Measurements from ENCODE around the gene MSH3.

MSH3 gene

DNA sequence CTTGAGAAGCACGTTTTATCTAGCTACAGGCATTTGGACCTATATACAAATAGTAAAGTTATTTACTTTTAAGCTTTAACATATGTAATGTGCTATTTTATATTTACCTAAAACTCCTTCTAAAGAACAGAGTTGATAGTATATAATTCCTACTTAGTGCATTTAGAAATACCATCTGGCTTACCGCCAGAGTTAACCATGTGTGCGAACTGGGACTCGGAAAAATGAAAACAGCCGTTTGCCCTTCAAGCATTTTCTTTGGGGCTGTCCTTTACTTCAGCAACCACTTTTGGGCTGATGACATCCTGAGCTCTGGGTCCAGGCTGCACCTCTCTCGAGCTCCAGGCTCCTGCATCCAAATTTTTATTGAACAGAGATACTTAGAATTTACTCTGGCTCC lies 22.3 kb downstream of the MSH3 start:
- Histone ChIP-seq H3K4me3 (ENCODE audit: low read depth in 1 of 2, low read length in 2 of 2) (no peak overlapping the region), H3K27ac (ENCODE audit: low read depth, low read length) (no peak overlapping the region), H3K36me3 (ENCODE audit: control insufficient read depth in 1 of 2, insufficient read depth in 2 of 2, low read length in 2 of 2) (peaks cover 19 to 53% of the 10 kb centered on the region in 2 donors), H3K9ac (ENCODE audit: low read depth in 1 of 2, low read length in 2 of 2) (no peak overlapping the region), H3K4me1 (ENCODE audit: control insufficient read depth in 1 of 2, insufficient read depth in 2 of 2, low read length in 2 of 2) (no peaks in the 10 kb centered on the region), H3K27me3 (ENCODE audit: control insufficient read depth in 1 of 2, insufficient read depth in 2 of 2, low read length in 2 of 2) (no peaks in the 10 kb centered on the region), H3K9me3 (ENCODE audit: control insufficient read depth in 1 of 2, low read length in 2 of 2) (no peaks in the 10 kb centered on the region)

- Histone ChIP-seq H3K4me3 (ENCODE audit: low read depth in 1 of 2, low read length in 2 of 2) (no peak overlapping the region), H3K27ac (ENCODE audit: low read depth, low read length) (no peak overlapping the region), H3K27me3 (ENCODE audit: control insufficient read depth in 1 of 2, insufficient read depth in 2 of 2, low read length in 2 of 2) (no peaks in the 10 kb centered on the region), H3K36me3 (ENCODE audit: control insufficient read depth in 1 of 2, insufficient read depth in 2 of 2, low read length in 2 of 2) (peaks cover 0 to 12% of the 10 kb centered on the region in 2 donors), H3K9me3 (ENCODE audit: control insufficient read depth in 1 of 2, low read length in 2 of 2) (no peaks in the 10 kb centered on the region), H3K9ac (ENCODE audit: low read depth in 1 of 2, low read length in 2 of 2) (no peak overlapping the region), H3K4me1 (ENCODE audit: control insufficient read depth in 1 of 2, insufficient read depth in 2 of 2, low read length in 2 of 2) (no peaks in the 10 kb centered on the region)
These were observed 32.3 kb downstream of the MSH3 start for GRCh38 chr5:80686757-80687156.

DNA sequence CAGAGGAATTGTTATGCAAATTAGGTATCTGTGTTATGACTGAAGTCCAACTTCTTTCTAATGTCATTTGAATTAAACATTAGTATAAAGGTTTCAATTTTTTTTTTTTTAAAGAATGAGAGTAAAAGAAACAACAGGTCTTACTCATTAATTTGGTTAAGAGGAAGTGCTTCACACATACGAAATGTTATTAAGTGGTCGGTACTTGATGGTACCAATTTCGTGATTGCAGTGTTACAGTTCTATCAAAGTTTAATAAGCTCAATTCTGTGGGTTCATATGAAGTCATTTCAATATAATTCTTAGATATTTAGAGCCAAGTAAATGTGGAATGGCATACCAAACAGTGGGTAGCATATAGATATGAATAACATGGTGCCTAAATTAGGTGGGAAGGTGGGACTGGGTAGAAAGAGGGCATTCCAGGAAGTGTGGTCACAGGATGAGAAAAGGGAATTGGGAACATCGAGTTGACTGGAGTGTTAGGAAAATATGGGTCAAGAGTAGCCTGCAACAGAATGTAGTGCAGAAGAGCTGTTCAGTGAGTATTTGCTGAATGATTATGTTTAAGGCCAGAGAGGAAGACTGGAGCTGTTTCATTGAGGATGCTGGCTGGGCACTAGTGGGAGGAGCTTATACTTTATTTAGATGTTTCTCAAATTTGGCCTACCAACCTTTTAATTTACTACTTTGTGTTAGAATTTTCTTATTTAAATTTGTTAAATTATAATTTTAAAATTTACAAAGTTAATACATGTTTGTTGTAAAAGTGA lies 34.4 kb downstream of the MSH3 start:
- H3K4me3 ChIP-seq (ENCODE audit: low read depth in 1 of 2, low read length in 2 of 2) = no peak overlapping the region
- H3K9ac ChIP-seq (ENCODE audit: low read depth in 1 of 2, low read length in 2 of 2) = no peak overlapping the region
- H3K27me3 ChIP-seq (ENCODE audit: control insufficient read depth in 1 of 2, insufficient read depth in 2 of 2, low read length in 2 of 2) = no peaks in the 10 kb centered on the region
- H3K27ac ChIP-seq (ENCODE audit: low read depth, low read length) = no peak overlapping the region
- H3K9me3 ChIP-seq (ENCODE audit: control insufficient read depth in 1 of 2, low read length in 2 of 2) = no peaks in the 10 kb centered on the region
- peaks cover 0 to 7% of the 10 kb centered on the region in 2 donors for H3K36me3 ChIP-seq (ENCODE audit: control insufficient read depth in 1 of 2, insufficient read depth in 2 of 2, low read length in 2 of 2)
- no peaks in the 10 kb centered on the region for H3K4me1 ChIP-seq (ENCODE audit: control insufficient read depth in 1 of 2, insufficient read depth in 2 of 2, low read length in 2 of 2)

DNA sequence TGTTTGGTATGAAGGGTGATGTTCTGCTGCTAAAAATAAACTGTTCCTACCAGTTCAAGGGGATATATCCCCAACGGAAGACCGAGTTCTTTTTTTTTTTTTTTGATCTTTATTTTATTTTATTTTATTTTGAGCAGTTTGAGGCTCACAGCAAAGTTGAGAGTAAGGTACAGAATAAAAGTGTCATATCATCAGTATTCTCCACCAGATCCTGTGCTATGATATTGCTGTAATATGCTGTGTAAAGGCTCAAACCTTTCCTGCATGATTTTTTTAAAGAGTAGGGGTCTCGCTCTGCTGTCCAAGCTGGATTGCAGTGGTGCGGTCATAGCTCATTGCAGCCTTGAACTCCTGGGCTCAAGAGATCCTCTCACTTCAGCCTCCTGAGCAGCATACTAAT lies 35.2 kb downstream of the MSH3 start:
- H3K27me3 ChIP-seq (ENCODE audit: control insufficient read depth in 1 of 2, insufficient read depth in 2 of 2, low read length in 2 of 2) = no peaks in the 10 kb centered on the region
- no peak overlapping the region for H3K9ac ChIP-seq (ENCODE audit: low read depth in 1 of 2, low read length in 2 of 2)
- H3K4me1 ChIP-seq (ENCODE audit: control insufficient read depth in 1 of 2, insufficient read depth in 2 of 2, low read length in 2 of 2) = no peaks in the 10 kb centered on the region
- no peak overlapping the region for H3K27ac ChIP-seq (ENCODE audit: low read depth, low read length)
- H3K4me3 ChIP-seq (ENCODE audit: low read depth in 1 of 2, low read length in 2 of 2) = no peak overlapping the region
- no peaks in the 10 kb centered on the region for H3K9me3 ChIP-seq (ENCODE audit: control insufficient read depth in 1 of 2, low read length in 2 of 2)
- peaks cover 0 to 7% of the 10 kb centered on the region in 2 donors for H3K36me3 ChIP-seq (ENCODE audit: control insufficient read depth in 1 of 2, insufficient read depth in 2 of 2, low read length in 2 of 2)

DNA sequence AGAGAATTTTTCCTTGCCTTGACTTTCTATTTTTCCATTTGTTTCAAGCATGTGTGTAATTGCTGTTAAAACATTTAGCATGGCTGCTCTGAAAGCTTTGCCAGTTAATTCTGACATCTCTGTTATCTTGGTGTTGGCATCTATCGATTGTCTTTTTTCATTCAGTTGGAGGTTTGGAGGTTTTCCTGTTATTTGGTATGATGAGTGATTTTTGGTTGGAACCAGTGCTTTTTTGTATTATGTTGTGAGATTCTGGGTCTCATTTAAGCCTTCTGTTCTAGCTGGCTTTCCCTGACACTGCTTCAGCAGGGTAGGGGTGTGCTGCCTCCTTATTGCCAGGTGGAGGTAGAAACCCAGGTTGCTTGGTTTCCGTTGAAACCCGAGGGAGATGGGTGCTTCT lies 41.2 kb downstream of the MSH3 start:
- Histone ChIP-seq H3K4me3 (ENCODE audit: low read depth in 1 of 2, low read length in 2 of 2) (no peak overlapping the region), H3K36me3 (ENCODE audit: control insufficient read depth in 1 of 2, insufficient read depth in 2 of 2, low read length in 2 of 2) (no peaks in the 10 kb centered on the region), H3K9ac (ENCODE audit: low read depth in 1 of 2, low read length in 2 of 2) (no peak overlapping the region), H3K27ac (ENCODE audit: low read depth, low read length) (no peak overlapping the region), H3K4me1 (ENCODE audit: control insufficient read depth in 1 of 2, insufficient read depth in 2 of 2, low read length in 2 of 2) (no peaks in the 10 kb centered on the region), H3K27me3 (ENCODE audit: control insufficient read depth in 1 of 2, insufficient read depth in 2 of 2, low read length in 2 of 2) (no peaks in the 10 kb centered on the region), H3K9me3 (ENCODE audit: control insufficient read depth in 1 of 2, low read length in 2 of 2) (no peaks in the 10 kb centered on the region)

DNA sequence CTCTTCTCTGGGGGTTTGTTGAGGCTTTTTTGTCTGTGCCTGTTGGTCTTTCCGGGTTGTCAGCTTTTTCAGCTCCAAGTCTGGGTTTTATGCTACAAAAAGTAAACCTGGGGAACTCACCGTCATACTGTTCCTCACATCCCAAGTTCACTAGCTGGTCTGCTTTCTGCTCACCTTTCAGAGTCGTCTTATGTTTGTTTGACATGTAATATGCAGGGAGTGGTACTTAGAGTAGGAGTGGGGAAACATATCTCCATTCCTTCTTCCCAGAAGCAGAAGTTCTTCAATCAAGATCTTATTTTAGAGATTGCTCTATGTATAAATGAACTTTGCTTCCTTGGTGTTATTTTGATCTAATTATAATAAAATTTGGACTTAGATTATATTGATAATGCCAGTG lies 42.0 kb downstream of the MSH3 start:
- Histone ChIP-seq H3K27ac (ENCODE audit: low read depth, low read length) (no peak overlapping the region), H3K9ac (ENCODE audit: low read depth in 1 of 2, low read length in 2 of 2) (no peak overlapping the region), H3K4me3 (ENCODE audit: low read depth in 1 of 2, low read length in 2 of 2) (no peak overlapping the region), H3K27me3 (ENCODE audit: control insufficient read depth in 1 of 2, insufficient read depth in 2 of 2, low read length in 2 of 2) (no peaks in the 10 kb centered on the region), H3K4me1 (ENCODE audit: control insufficient read depth in 1 of 2, insufficient read depth in 2 of 2, low read length in 2 of 2) (no peaks in the 10 kb centered on the region), H3K36me3 (ENCODE audit: control insufficient read depth in 1 of 2, insufficient read depth in 2 of 2, low read length in 2 of 2) (no peaks in the 10 kb centered on the region), H3K9me3 (ENCODE audit: control insufficient read depth in 1 of 2, low read length in 2 of 2) (no peaks in the 10 kb centered on the region)

- Histone ChIP-seq H3K9ac (ENCODE audit: low read depth in 1 of 2, low read length in 2 of 2) (no peak overlapping the region), H3K4me1 (ENCODE audit: control insufficient read depth in 1 of 2, insufficient read depth in 2 of 2, low read length in 2 of 2) (no peaks in the 10 kb centered on the region), H3K9me3 (ENCODE audit: control insufficient read depth in 1 of 2, low read length in 2 of 2) (no peaks in the 10 kb centered on the region), H3K36me3 (ENCODE audit: control insufficient read depth in 1 of 2, insufficient read depth in 2 of 2, low read length in 2 of 2) (peaks cover 1 to 2% of the 10 kb centered on the region in 2 donors), H3K27ac (ENCODE audit: low read depth, low read length) (no peak overlapping the region), H3K4me3 (ENCODE audit: low read depth in 1 of 2, low read length in 2 of 2) (no peak overlapping the region), H3K27me3 (ENCODE audit: control insufficient read depth in 1 of 2, insufficient read depth in 2 of 2, low read length in 2 of 2) (no peaks in the 10 kb centered on the region)
These were observed 42.6 kb downstream of the MSH3 start for GRCh38 chr5:80697100-80697499.

GRCh38 chr5:80698369-80698768 lies 43.9 kb downstream of the MSH3 start:
- H3K4me3 ChIP-seq (ENCODE audit: low read depth in 1 of 2, low read length in 2 of 2) = no peak overlapping the region
- H3K36me3 ChIP-seq (ENCODE audit: control insufficient read depth in 1 of 2, insufficient read depth in 2 of 2, low read length in 2 of 2) = peaks cover 4 to 5% of the 10 kb centered on the region in 2 donors
- no peaks in the 10 kb centered on the region for H3K27me3 ChIP-seq (ENCODE audit: control insufficient read depth in 1 of 2, insufficient read depth in 2 of 2, low read length in 2 of 2)
- no peaks in the 10 kb centered on the region for H3K4me1 ChIP-seq (ENCODE audit: control insufficient read depth in 1 of 2, insufficient read depth in 2 of 2, low read length in 2 of 2)
- no peak overlapping the region for H3K27ac ChIP-seq (ENCODE audit: low read depth, low read length)
- no peak overlapping the region for H3K9ac ChIP-seq (ENCODE audit: low read depth in 1 of 2, low read length in 2 of 2)
- no peaks in the 10 kb centered on the region for H3K9me3 ChIP-seq (ENCODE audit: control insufficient read depth in 1 of 2, low read length in 2 of 2)

- no peak overlapping the region for H3K9ac ChIP-seq (ENCODE audit: low read depth in 1 of 2, low read length in 2 of 2)
- peaks cover 4 to 8% of the 10 kb centered on the region in 2 donors for H3K36me3 ChIP-seq (ENCODE audit: control insufficient read depth in 1 of 2, insufficient read depth in 2 of 2, low read length in 2 of 2)
- no peaks in the 10 kb centered on the region for H3K9me3 ChIP-seq (ENCODE audit: control insufficient read depth in 1 of 2, low read length in 2 of 2)
These were observed 47.1 kb downstream of the MSH3 start for GRCh38 chr5:80701597-80701996.

DNA sequence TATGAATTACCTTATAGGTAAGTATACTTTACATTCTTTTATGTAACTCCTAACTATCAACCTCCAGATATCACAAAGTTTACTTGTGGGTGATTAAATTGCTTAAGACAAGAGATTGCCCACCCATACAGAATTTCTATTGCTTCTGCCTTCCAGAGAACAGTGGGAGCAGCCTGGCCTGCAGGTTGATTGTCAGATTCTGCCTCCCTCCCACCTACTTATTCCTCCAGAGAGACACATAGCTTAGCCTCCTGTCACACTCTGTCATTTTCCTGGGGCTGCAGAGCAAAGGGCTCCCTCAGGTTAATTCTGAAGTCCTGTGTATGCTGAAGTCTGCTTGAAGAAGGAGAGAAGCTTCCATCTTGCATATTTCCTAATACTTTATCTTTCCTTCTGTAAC lies 48.8 kb downstream of the MSH3 start:
- Histone ChIP-seq H3K9me3 (ENCODE audit: control insufficient read depth in 1 of 2, low read length in 2 of 2) (no peaks in the 10 kb centered on the region), H3K9ac (ENCODE audit: low read depth in 1 of 2, low read length in 2 of 2) (no peak overlapping the region), H3K36me3 (ENCODE audit: control insufficient read depth in 1 of 2, insufficient read depth in 2 of 2, low read length in 2 of 2) (peaks cover 4 to 12% of the 10 kb centered on the region in 2 donors), H3K27ac (ENCODE audit: low read depth, low read length) (no peak overlapping the region), H3K4me1 (ENCODE audit: control insufficient read depth in 1 of 2, insufficient read depth in 2 of 2, low read length in 2 of 2) (no peaks in the 10 kb centered on the region), H3K4me3 (ENCODE audit: low read depth in 1 of 2, low read length in 2 of 2) (no peak overlapping the region), H3K27me3 (ENCODE audit: control insufficient read depth in 1 of 2, insufficient read depth in 2 of 2, low read length in 2 of 2) (no peaks in the 10 kb centered on the region)

More at GRCh38 chr5:80701597-80701996, 47.1 kb downstream of the MSH3 start:
- H3K4me3 ChIP-seq (ENCODE audit: low read depth in 1 of 2, low read length in 2 of 2) = no peak overlapping the region
- H3K4me1 ChIP-seq (ENCODE audit: control insufficient read depth in 1 of 2, insufficient read depth in 2 of 2, low read length in 2 of 2) = no peaks in the 10 kb centered on the region
- no peaks in the 10 kb centered on the region for H3K27me3 ChIP-seq (ENCODE audit: control insufficient read depth in 1 of 2, insufficient read depth in 2 of 2, low read length in 2 of 2)
- no peak overlapping the region for H3K27ac ChIP-seq (ENCODE audit: low read depth, low read length)
